GM19240 (cell line): ENCODE results near the gene MRI1.
A peak's percentile ranks its signal among the peaks of the same experiment; 100 is the strongest.
"Not testable (repeated sequence)": the region's sequence is repeated elsewhere in the genome, so short reads cannot be mapped to it uniquely, and the experiment has no call there.

Experiments used
- DNase-seq: peaks from one replicate; pipeline ENCODE4 v3.0.0; 2011; ENCODE audit warnings: low spot score; ENCODE audit not compliant: insufficient read length

Gene MRI1

DNA sequence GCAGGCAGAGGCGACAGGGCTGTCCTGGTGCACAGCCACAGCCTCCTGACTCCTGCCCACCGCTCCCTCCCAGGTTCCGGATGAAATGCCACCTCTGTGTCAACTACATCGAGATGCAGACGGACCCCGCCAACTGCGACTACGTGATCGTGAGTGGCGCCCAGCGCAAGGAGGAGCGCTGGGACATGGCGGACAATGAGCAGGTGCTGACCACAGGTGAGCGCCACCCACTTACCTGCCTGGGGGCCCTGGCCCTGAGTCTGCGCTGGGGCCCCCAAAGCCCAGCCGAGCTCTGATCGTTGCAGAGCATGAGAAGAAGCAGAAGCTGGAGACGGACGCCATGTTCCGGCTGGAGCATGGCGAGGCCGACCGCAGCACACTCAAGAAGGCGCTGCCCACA, 5.5 kb upstream of the MRI1 start:
- DNase-seq = no peak

DNA sequence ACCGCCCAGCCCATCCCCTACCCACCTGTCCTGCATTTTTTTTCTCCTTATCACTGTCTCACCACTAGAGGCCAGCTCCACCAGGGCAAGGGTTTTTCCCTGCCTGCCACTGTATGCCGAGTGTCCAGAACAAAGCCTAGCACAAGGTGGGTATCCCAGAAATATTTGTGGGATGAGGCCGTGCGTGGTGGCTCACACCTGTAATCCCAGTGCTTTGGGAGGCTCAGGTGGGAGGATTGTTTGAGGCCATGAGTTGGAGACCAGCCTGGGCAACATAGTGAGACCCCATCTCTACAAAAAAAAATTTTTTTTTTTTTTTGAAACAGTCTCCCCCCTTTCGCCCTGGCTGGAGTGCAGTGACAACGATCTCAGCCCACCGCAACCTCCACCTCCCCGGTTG, 2.9 kb upstream of the MRI1 start:
- no peak for DNase-seq

DNA sequence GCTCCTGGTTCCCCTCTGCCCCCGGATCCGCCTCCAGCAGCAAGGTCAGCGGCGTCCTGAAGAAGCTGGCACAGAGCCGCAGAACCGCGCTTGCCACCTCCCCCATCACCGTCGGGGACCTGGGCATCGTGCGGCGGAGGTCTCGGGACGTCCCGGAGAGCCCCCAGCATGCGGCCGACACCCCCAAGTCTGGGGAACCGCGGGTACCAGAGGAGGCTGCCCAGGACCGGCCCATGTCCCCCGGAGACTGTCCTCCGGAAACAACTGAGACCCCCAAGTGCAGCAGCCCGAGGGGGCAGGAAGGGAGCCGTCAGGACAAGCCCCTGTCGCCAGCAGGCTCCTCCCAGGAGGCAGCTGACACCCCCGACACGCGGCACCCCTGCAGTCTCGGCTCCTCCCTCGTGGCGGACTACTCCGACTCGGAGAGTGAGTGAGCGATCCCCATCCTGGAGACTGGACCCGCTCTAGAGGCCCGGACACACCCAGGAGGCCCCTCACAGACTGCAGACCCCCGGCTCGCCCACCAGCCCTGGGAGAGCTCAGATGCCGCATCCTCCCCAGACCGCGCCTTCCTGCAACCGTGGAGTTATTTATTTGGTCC, 1.6 kb upstream of the MRI1 start:
- DNase-seq = no peak

DNA sequence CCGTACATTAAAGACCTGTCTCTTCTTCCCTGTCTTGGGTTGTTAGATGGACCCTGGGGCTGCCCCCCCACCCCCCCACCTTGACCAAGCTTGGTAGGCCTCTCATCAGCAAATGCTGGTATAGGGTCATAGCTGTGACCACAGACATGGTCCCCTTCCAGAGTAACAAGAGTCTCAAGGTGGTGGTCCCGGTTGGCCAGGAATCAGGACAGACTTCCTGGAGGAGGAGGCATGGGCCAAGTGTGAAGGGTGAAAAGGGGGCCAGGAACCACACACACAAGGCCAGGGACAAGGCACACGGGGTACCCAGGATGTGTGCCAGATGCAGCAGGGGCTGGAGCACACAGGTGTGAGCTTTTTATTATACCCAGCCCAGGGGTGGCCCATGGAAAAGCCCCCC, 1.1 kb upstream of the MRI1 start:
- no peak for DNase-seq

DNA sequence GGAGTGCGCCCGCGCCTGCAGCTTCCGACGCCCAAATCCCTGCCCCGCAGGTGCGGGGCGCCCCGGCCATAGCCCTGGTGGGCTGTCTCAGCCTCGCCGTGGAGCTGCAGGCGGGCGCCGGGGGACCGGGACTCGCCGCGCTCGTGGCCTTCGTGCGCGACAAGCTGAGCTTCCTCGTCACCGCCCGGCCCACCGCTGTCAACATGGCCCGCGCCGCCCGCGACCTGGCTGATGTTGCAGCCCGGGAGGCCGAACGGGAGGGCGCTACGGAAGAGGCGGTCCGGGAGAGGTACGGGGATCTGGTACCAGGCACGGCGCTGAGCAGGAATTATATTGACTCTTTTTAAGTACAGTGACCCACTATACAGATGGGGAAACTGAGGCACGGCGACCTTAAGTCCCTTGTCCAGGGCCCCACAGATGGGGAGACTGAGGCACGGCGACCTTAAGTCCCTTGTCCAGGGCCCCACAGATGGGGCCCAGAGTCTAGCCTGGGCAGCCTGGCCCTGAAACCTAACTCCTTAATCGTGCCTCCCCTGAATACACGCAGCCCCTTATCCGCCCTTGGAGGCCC, 586 bp downstream of the MRI1 start:
- peak; percentile 43 for DNase-seq

DNA sequence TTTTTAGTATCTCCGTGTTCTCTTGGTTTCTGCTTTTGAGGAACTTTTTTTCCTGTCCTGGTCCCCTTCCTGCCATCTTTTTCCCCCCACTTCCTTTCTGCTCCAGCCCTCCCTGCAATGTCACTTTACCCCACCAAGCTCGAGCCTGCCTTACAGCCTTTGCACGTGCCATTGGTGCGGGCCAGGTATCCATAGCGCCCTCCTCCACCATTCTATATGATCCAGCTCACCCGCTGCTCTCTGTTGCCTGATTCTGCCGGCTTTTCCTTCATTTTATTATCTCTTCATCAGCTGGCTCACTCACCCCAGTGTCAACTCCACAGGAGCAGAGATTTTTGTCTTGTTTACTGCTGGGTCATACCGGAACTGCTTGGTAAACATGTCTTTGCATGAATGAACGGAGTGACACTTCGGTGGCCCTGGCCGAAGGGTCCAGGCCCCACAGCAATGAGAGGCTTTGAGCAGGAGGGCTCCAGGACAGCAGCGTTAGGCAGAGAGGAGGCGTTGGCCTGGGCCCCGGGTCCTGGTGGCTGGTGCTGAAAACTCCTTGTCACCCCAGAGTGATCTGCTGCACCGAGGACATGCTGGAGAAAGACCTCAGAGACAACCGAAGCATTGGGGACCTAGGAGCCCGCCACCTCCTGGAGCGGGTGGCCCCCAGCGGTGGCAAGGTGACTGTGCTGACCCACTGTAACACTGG, 1.2 kb downstream of the MRI1 start:
- DNase-seq = no peak

DNA sequence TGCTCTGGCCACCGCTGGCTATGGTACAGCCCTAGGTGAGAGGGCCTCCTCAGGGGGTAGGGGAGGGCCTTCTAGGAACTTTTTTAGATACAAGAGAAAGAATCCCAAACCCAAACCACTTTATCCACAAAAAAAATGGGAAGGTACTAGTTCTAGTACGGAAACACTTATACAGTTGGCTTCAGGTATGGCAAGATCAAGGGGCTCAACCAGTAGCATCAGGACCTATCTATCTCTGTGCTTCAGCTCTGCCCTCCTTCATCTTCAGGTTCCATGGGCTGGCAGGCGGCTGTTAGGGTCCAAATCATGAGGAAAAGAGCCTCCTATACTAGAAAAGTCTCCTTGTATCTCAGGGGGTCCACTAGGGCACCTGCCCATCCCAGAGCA, 1.8 kb downstream of the MRI1 start:
- DNase-seq = no peak

DNA sequence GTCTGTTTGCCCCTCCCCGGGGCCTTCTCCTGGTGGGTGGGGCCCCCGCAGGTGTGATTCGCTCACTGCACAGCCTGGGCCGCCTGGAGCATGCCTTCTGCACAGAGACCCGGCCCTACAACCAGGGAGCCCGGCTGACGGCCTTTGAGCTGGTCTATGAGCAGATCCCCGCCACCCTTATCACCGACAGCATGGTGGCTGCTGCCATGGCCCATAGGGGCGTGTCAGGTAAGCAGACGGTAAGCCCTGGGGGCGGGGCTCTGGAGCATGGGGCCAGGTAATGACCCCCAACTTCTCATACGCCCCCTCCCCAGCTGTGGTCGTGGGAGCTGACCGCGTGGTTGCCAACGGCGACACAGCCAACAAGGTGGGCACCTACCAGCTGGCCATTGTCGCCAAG, 4.2 kb downstream of the MRI1 start:
- no peak for DNase-seq

DNA sequence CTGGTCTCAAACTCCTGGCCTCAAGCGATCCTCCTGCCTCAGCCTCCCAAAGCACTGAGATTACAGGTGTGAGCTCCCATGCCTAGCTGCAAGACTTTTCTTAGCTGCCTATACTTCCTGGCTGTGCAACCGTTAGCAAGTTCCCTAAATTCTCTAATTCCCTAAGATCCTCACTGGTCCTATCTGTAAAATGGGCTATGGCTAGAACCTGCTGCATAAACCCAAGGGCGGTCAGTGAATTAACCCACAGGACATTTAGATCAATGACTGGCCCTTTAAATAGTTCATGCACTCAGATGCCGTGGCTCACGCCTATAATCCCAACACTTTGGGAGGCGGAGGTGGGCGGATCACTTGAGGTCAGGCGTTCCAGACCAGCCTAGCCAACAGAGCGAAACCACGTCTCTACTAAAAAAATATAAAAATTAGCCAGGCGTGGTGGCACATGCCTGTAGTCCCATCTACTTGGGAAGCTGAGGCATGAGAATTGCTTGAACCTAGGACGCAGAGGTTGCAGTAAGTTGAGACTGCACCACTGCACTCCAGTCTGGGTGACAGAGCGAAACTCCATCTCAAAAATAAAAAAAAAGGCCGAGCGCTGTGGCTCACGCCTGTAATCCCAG, 5.8 kb downstream of the MRI1 start:
- DNase-seq = no peak

DNA sequence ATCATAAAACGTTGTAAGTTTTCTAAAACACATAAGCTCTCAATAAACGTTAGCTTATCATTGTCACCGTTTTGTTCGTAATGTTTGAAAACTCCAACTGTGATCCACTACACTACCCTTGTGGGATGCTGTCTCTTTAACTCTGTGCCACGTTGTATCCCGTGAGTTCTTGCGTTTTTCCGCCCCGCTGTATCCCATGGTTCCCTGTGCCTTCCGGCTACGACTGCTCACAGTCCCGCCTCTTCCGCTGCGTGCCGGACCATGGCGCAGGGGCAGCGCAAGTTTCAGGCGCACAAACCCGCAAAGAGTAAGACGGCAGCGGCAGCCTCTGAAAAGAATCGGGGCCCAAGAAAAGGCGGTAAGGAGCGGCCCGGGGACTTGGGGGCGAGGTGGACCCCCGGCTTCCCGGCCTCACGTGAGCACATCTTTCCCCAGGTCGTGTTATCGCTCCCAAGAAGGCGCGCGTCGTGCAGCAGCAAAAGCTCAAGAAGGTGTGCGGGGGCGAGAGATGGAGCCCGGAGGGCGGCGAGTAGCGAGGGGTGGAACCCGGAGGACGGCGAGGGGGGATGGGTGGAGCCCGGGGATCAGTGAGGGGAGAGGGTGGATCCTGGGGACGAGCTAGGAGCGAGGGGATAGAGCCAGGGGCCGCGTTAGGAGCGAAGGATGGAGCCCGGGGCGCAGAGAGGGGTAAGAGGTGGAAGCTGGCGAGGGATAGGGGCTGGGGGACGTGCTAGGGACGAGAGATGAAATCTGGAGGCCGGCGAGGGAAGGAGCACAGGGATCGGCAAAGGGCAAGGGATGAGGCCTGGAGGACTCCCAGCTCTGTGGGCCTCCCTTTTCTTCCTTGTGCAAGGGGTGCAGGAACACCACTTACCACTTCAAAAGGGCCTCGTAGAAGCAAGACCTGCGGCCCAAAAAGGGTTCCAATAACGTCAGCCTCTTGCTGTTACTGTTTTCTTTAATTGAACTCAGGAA, 10.2 kb downstream of the MRI1 start, which contains the start of gene C19orf53:
Gene C19orf53, plus strand, starts transcription at position 240 of the 975 bp plus-strand sequence. Its CDS starts 22 bp downstream, at position 262.
- DNase-seq = peak; percentile 96

DNA sequence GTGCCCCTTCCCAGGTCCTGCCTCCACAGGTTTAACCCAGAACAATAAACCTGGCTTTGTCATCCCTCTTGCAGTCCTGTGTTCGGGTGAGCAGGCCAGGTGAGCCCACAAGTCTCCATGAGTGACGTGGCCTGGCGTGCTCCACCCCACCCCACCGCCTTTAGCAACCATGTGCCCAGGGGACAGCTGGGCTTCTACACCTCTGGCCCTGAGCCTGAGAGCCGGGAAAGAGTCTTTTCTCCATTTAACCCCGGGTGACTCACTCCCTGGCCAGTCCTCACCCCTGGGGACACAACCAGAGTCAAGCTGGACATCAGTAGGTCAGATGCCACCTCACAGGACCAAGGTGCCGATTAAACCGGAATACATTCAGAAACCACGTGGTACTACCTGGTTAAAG, 14.1 kb downstream of the MRI1 start:
- DNase-seq = no peak

DNA sequence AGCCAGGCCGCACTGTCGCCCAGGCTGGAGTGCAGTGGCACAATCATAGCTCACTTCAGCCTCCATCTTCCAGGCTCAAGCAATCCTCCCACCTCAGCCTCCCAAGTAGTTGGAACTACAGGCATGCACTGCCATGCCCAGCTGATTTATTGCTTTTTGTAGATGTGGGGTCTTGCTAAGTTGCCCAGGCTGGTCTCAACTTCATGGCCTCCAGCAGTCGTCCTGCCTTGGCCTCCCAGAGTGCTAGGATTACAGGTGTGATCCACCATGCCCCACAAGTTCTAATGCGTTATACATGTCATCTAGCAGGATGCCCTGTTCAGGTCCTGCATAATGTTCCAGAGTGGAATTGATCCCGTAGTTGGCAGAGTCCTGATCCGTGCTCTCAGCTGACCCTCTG, 14.5 kb downstream of the MRI1 start:
- DNase-seq = no peak

DNA sequence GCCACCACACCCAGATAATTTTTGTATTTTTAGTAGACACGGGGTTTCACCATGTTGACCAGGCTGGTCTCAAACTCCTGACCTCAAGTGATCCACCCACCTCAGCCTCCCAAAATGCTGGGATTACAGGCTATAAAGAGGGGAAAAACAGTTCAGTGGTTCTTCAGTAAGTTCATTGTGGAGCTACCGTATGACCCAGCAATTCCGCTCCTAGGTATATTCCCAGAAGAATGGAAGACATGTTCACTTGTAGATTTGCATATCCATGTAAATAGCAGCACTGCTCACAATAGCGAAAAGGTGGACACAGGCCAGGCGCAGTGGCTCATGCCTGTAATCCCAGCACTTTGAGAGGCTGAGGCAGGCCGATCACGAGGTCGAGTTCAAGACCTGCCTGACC, 15.5 kb downstream of the MRI1 start:
- DNase-seq = not testable (repeated sequence)

DNA sequence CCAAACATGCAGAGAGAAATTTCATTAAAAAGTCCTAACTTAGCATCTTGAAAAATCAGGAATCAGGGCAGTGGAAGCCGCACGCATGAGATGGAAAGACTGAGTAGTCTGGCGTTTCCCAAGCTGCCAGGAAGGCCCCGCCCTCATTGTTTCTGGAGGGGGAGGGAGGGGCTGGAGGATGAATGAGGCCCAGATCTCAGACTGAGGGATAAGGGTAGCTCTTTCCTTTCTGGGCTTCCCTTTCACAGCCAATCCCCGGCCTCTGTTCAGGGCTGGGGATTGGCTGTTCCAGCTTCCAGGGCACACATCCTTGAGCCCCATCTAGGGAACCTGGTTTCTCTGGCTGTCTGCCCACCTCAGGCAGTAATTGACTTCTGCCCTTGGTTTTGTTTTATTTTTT, 17.2 kb downstream of the MRI1 start:
- DNase-seq = no peak

DNA sequence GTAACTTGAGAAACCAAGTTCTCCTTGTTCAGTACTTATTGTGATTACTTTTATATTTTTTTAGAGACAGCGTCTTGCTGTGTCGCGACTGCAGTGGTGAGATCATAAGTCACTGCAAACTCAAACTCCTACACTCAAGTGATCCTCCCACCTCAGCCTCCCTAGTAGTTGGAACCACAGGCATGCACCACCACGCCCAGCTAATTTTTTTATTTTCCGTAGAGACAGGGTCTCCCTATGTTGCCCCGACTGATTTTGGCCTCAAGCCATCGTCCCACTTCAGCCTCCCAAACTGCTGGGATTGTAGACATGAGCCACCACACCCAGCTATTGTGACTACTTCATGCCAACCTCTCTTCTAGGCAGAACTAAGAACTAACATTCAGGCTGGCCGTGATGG, 18.2 kb downstream of the MRI1 start:
- no peak for DNase-seq

DNA sequence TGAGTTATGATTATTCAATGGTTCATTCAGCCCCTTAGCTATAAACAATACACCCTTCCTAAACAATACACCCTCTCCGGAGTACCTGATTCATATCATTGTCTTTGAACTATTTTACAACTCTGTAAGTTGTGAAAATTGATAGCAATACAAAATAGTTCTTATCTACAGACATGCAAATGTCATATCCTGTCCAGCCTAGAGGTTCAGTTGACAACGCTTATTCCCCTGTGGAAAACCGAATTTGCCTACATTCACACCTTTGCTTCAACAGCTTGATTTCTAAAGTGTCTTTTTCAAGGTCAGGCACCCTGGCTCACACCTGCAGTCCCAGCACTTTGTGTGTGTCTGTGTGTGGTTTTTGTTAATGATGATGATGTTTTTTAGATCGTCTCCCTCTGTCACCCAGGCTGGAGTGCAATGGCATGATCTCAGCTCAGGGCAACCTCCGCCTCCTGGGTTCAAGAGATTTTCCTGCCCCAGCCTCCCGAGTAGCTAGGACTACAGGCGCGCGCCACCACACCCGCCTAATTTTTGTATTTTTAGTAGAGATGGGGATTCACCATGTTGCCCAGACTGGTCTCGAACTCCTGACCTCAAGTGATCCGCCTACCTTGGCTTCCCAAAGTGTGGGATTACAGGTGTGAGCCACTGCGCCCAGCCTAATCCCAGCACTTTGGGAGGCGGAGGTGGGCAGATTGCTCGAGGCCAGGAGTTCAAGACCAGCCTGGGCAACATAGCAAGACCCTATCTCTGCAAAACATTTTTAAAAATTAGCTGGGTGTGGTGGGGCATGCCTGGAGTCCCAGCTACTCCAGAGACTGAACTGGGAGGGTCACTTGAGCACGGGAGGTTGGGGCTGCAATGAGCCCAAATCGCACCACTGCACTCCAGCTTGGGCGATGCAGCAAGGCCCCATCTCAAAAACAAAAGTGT, 19.5 kb downstream of the MRI1 start:
- DNase-seq = no peak

DNA sequence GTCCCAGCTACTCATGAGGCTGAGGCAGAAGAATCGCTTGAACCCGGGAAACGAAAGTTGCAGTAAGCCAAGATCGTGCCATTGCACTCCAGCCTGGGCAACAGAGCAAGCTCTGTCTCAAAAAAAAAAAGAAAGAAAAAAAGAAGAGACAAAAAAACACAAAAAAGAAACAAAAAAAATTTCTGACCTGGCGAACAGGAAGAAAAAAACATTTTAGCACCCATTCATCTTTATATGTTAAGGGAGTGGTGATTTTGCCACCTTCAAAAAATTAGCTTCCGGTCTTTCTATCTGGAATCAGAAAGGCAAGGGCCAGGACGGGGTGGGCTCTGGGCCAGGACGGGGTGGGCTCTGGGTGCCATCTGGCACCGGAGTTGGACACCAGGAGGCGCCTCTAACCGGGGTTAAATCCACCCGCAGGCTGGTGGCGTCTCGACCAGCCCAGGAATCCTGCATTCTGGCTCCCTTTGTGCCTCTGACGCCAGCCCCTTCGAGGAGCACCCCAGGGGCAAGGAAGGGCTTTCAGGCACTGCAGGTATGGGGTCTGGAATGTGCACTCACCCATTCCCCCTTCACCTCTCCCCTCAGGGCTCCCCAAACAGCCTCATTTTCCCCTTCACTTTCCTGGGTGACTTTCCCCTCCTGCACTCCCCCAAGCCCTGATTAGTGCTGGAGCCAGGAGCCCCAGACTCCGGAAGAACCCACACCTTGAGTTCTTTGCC, 20.6 kb downstream of the MRI1 start:
- no peak for DNase-seq

DNA sequence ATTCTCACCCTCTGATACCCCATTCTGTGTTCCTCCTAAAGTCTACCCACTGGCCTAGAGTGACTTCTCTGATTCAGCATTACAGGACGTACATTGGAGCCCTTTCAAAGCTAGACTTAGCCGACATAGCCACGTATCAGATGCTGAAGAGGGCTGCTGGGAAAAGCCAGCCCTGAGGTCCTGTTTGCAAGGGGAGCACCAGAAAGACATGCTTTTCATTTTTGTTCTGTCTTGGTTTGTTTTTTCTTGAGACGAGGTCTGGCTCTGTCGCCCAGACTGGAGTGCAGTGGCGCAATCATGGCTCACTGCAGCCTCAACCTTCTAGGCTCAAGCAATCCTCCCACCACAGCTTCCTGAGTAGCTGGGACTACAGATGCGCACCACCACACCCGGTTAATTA, 24.7 kb downstream of the MRI1 start:
- no peak for DNase-seq

DNA sequence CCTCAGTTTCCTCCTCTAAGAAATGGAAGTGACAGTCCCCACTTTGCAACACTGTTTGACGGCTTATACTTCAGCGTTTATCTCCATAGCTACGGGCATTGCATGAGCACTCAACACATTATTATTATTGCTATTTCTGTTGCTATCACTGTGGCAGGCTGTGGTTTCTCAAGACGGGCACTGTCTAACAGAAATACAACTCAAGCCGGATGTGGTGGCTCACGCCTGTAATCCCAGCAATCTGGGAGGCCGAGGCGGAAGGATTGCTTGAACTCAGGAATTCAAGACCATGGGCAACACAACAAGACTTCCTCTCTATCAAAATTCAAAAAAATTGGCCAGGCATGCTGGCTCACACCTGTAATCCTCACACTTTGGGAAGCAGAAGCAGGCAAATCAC, 26.0 kb downstream of the MRI1 start:
- DNase-seq = no peak

DNA sequence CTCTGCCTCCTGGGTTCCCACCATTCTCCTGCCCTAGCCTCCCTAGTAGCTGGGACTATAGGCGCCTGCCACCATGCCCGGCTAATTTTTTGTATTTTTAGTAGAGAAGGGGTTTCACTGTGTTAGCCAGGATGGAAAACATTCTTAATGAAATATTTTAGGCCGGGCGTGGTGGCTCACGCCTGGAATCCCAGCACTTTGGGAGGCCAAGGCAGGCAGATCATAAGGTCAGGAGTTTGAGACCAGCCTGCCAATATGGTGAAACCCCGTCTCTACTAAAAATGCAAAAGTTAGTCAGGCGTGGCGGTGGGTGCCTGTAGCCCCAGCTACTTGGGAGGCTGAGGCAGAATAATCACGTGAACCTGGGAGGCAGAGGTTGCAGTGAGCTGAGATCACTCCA, 29.0 kb downstream of the MRI1 start:
- not testable (repeated sequence) for DNase-seq
